Measurements from ENCODE around the gene KDM6A. TPM values are rescaled to one million over a fixed set of nuclear protein-coding genes. Genes with fewer than 3 reads are reported as not detected.

The KDM6A gene
- total RNA-seq, 1 experiment from 2014 or later: 21.0 TPM

DNA sequence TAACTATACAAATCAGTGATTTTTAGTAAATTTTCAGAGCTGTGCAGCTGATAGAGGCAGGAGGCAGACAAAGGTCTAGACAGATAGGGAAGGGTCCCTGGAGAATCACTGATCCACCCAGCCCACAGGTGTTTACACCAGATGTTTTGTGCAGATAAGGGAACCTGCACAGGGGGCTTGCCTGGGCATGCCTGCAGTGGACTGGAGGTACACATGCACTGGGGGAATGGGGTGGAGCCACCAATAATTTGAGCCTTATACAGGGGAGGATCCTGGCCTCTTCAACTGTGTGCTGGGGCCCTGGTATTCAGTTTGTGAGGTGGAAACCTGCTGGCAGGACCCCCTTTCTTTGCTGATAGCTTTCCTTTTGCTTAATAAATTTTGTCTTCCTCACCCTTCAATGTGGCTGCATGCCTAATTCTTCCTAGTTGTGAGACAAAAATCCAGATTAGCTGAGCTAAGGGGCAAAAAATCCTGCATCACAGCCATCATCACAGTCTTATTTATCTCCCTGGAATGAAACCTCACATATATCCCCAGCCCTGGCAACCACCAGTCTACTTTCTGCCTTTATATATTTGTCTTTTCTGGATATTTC is 102.8 kb downstream of the KDM6A start:
- no peak for ATAC-seq
- no peaks in the 10 kb centered on the region for H3K9me3 ChIP-seq (ENCODE audit: control insufficient read depth in 1 of 2, insufficient read depth in 1 of 2, low read depth in 1 of 2, low read length in 2 of 2)
- peaks cover 68% of the 10 kb centered on the region for H3K79me2 ChIP-seq (ENCODE audit: insufficient read depth, low read length)
- TF ChIP-seq SIN3A (IDR thresholded peaks at IDR 0.05; ENCODE audit: low read depth): no peak
- TF ChIP-seq ZNF274 (IDR thresholded peaks at IDR 0.05; ENCODE audit: low read depth, low read length): no peak
- TF ChIP-seq RAD21 (IDR thresholded peaks at IDR 0.05; ENCODE audit: low read depth): no peak
- no peak for TF ChIP-seq FOSL1 (IDR thresholded peaks at IDR 0.05; ENCODE audit: low read depth)
- TF ChIP-seq EZH2phosphoT487 (IDR thresholded peaks at IDR 0.05; ENCODE audit: borderline replicate concordance): no peak
- no peak for TF ChIP-seq YY1 (IDR thresholded peaks at IDR 0.05; ENCODE audit: extremely low read depth, insufficient replicate concordance, low read depth, low read length)
- no peak for TF ChIP-seq CTCF (IDR thresholded peaks at IDR 0.05 in 2 of 3, conservative IDR thresholded peaks at IDR 0.05 in 1 of 3; ENCODE audit: borderline replicate concordance in 1 of 3, insufficient read depth in 1 of 3, low read depth in 2 of 3, low read length in 2 of 3)
- TF ChIP-seq CBX3 (IDR thresholded peaks at IDR 0.05; ENCODE audit: low read depth): no peak
- no peak for TF ChIP-seq EGR1 (IDR thresholded peaks at IDR 0.05; ENCODE audit: low read depth)
- no peak for TF ChIP-seq CEBPB (IDR thresholded peaks at IDR 0.05; ENCODE audit: low read depth)
- no peak for TF ChIP-seq SP1 (IDR thresholded peaks at IDR 0.05; ENCODE audit: low read depth)
- no peak for TF ChIP-seq EZH2 (IDR thresholded peaks at IDR 0.05)
- TF ChIP-seq ZFX (IDR thresholded peaks at IDR 0.05): no peak
- no peak for TF ChIP-seq ZBTB33 (IDR thresholded peaks at IDR 0.05; ENCODE audit: extremely low read depth, insufficient replicate concordance, low read length)
- TF ChIP-seq POLR2AphosphoS5 (IDR thresholded peaks at IDR 0.05; ENCODE audit: low read depth, low read length): no peak
- RAD21 ChIA-PET (ENCODE audit: low non-redundant PET in 1 of 2, low total read pairs in 2 of 2, uncharacterized antibody in 2 of 2, unreplicated experiment in 2 of 2): no interaction called here
- no peaks in the 10 kb centered on the region for H4K20me1 ChIP-seq (ENCODE audit: insufficient read depth)
- H3K9me2 ChIP-seq (ENCODE audit: insufficient read depth): no peaks in the 10 kb centered on the region
- H2AFZ ChIP-seq (ENCODE audit: low read depth, low read length, poor library complexity, severe bottlenecking): no peak overlapping the region
- no peak overlapping the region for H3K27ac ChIP-seq (ENCODE audit: low read depth, low read length)
- CTCF ChIA-PET: no interaction called here
- POLR2A ChIA-PET: no interaction called here
- BruUV-seq (replicated peaks): no TSS peak
- no peaks in the 10 kb centered on the region for H3K36me3 ChIP-seq (ENCODE audit: control insufficient read depth in 1 of 2, insufficient read depth in 2 of 2, low read length in 2 of 2)
- H3K27me3 ChIP-seq (ENCODE audit: insufficient read depth, low read length): no peaks in the 10 kb centered on the region
- no peak overlapping the region for H3K4me3 ChIP-seq (replicated peaks in 1 of 2; ENCODE audit: low read depth in 1 of 2, low read length in 2 of 2)
- DNase-seq (ENCODE audit: low read depth, low spot score): no peak
- no peak overlapping the region for H3K9ac ChIP-seq (ENCODE audit: low read length)
- H3K4me2 ChIP-seq (ENCODE audit: low read length): no peak overlapping the region
- H3K4me1 ChIP-seq (ENCODE audit: control insufficient read depth in 1 of 2, insufficient read depth in 2 of 2, low read length in 2 of 2): peaks cover 0 to 16% of the 10 kb centered on the region in 2 experiments; a peak in 3 of 4 replicates
- intact Hi-C loops (cut with micrococcal nuclease): no loop called here

Data from HCT116 (cell line).